KMS-11 (cell line): ENCODE data around the gene PLEKHA3.

Source experiments
- H2AFZ ChIP-seq: fragments of 200-600 bp; sonication (generic); 2 replicates; pipeline ENCODE4 v1.6.1; 2016; ENCODE audit warnings: antibody characterized with exemption, mixed run types, low read depth
- H3K27ac ChIP-seq: fragments of 200-600 bp; sonication (generic); 2 replicates; pipeline ENCODE4 v1.6.1; 2016; ENCODE audit warnings: mild to moderate bottlenecking, mixed run types
- H3K27me3 ChIP-seq: fragments of 200-600 bp; sonication (generic); 2 replicates; pipeline ENCODE4 v1.6.1; 2017; ENCODE audit warnings: mild to moderate bottlenecking, low read depth, mixed run types, moderate library complexity; ENCODE audit not compliant: insufficient read depth
- H3K36me3 ChIP-seq: fragments of 200-600 bp; sonication (generic); 2 replicates; pipeline ENCODE4 v1.6.1; 2017; ENCODE audit warnings: mild to moderate bottlenecking, mixed run types; ENCODE audit not compliant: insufficient read depth
- H3K4me1 ChIP-seq: fragments of 200-600 bp; sonication (generic); 2 replicates; pipeline ENCODE4 v1.6.1; 2016; ENCODE audit warnings: mild to moderate bottlenecking, low read depth, mixed run types; ENCODE audit not compliant: poor library complexity, severe bottlenecking
- H3K4me2 ChIP-seq: fragments of 200-600 bp; sonication (generic); 2 replicates; pipeline ENCODE4 v1.7.0; 2016; ENCODE audit warnings: mild to moderate bottlenecking, mixed run types
- H3K4me3 ChIP-seq: fragments of 200-600 bp; sonication (generic); IDR thresholded peaks from 2 replicates; pipeline ENCODE4 v1.6.1; 2017; ENCODE audit warnings: low read depth, low read length, mixed read lengths; ENCODE audit not compliant: insufficient read depth
- H3K79me2 ChIP-seq: fragments of 200-600 bp; sonication (generic); 2 replicates; pipeline ENCODE4 v1.6.1; 2016; ENCODE audit warnings: low read depth, mixed run types; ENCODE audit not compliant: insufficient read depth
- H3K9ac ChIP-seq: fragments of 200-600 bp; sonication (generic); 2 replicates; pipeline ENCODE4 v1.6.1; 2016; ENCODE audit warnings: mild to moderate bottlenecking, mixed run types
- H4K20me1 ChIP-seq: fragments of 200-600 bp; sonication (generic); 2 replicates; pipeline ENCODE4 v1.6.1; 2016; ENCODE audit warnings: mild to moderate bottlenecking, mixed run types; ENCODE audit not compliant: insufficient read depth
- TF ChIP-seq, protein P1 (sequence below): fragments of 200-600 bp; sonication (generic); conservative IDR thresholded peaks from 2 replicates; pipeline ENCODE4 v1.6.1; 2017; ENCODE audit warnings: low read depth, mild to moderate bottlenecking, antibody characterized with exemption, low read length, moderate library complexity, mixed read lengths

The PLEKHA3 gene

DNA sequence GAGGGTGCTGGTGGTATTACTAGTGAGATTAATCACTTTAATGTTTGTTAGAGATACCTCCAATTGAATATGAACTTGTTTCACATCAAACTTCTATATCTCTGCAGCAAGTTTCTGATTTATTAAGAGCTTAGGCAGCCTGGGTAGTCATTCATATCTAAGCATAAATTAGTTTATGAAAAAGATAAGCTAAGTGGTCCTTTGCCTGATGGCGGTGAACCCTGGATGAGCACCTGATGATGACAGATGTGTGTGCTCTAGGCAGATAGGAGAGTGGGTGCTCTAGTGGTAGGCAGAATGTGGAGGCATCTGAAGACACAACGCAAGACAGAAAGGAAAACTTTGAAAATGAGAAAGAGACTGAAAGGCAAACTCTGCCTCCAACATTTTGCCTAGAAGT lies 6.9 kb upstream of the PLEKHA3 start:
- H3K4me2 ChIP-seq = no peak overlapping the region

DNA sequence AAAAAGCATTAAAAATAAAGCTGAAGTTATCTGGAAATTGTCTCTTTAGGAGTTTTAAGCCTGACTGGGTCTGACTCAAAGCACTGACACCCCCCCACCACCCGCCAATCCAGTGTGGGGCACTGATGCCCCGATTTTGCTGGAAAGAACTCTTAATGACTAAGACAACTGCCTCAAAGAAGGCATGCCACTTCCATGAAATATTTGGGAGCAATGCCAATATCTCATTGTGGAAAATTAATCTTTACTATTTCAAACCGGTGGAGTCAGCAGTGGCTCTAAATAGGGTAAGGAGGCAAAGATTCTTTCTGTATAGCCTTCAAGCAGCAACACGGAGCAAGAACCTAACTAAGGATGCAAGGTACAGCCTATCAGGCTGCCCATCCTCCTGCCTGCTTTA lies 6.3 kb upstream of the PLEKHA3 start:
- no peaks in the 10 kb centered on the region for H3K36me3 ChIP-seq
- TF ChIP-seq, protein P1, sequence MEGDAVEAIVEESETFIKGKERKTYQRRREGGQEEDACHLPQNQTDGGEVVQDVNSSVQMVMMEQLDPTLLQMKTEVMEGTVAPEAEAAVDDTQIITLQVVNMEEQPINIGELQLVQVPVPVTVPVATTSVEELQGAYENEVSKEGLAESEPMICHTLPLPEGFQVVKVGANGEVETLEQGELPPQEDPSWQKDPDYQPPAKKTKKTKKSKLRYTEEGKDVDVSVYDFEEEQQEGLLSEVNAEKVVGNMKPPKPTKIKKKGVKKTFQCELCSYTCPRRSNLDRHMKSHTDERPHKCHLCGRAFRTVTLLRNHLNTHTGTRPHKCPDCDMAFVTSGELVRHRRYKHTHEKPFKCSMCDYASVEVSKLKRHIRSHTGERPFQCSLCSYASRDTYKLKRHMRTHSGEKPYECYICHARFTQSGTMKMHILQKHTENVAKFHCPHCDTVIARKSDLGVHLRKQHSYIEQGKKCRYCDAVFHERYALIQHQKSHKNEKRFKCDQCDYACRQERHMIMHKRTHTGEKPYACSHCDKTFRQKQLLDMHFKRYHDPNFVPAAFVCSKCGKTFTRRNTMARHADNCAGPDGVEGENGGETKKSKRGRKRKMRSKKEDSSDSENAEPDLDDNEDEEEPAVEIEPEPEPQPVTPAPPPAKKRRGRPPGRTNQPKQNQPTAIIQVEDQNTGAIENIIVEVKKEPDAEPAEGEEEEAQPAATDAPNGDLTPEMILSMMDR = no peak
- no peaks in the 10 kb centered on the region for H4K20me1 ChIP-seq
- H3K79me2 ChIP-seq = no peaks in the 10 kb centered on the region
- no peak overlapping the region for H3K4me2 ChIP-seq
- H3K4me1 ChIP-seq = peaks cover 10% of the 10 kb centered on the region
- H3K27me3 ChIP-seq = no peaks in the 10 kb centered on the region
- H3K4me3 ChIP-seq = no peak overlapping the region
- H2AFZ ChIP-seq = no peak overlapping the region
- no peak overlapping the region for H3K9ac ChIP-seq
- no peak overlapping the region for H3K27ac ChIP-seq

More for the DNA sequence above, 6.9 kb upstream of the PLEKHA3 start:
- H3K36me3 ChIP-seq = no peaks in the 10 kb centered on the region
- H3K4me1 ChIP-seq = peaks cover 10% of the 10 kb centered on the region
- H4K20me1 ChIP-seq = no peaks in the 10 kb centered on the region
- TF ChIP-seq, protein P1 = no peak
- H3K9ac ChIP-seq = no peak overlapping the region
- no peaks in the 10 kb centered on the region for H3K27me3 ChIP-seq
- no peaks in the 10 kb centered on the region for H3K79me2 ChIP-seq
- H3K27ac ChIP-seq = no peak overlapping the region
- H3K4me3 ChIP-seq = no peak overlapping the region
- H2AFZ ChIP-seq = no peak overlapping the region

DNA sequence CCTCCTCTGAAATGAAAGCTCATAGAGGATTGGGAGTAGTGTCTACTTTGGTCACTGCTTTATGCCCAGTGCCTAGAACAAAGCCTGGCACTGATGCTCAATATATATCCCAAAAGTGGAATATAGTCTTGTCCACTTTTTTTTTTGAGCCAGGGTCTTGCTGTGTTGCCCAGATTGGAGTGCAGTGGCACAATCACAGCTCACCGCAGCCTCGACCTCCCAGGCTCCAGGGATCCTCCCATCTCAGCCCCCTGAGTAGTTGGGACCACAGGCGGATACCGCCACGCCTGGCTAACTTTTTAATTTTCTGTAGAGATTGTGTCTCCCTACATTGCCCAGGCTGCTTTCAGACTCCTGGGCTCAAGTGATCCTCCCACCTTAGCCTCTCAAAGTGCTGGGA lies 5.7 kb upstream of the PLEKHA3 start:
- no peaks in the 10 kb centered on the region for H4K20me1 ChIP-seq
- TF ChIP-seq, protein P1 = no peak
- H3K79me2 ChIP-seq = no peaks in the 10 kb centered on the region
- no peak overlapping the region for H3K27ac ChIP-seq
- H3K4me3 ChIP-seq = no peak overlapping the region
- peaks cover 15% of the 10 kb centered on the region for H3K4me1 ChIP-seq
- no peak overlapping the region for H3K9ac ChIP-seq
- no peak overlapping the region for H3K4me2 ChIP-seq
- no peak overlapping the region for H2AFZ ChIP-seq
- H3K36me3 ChIP-seq = no peaks in the 10 kb centered on the region
- no peaks in the 10 kb centered on the region for H3K27me3 ChIP-seq

DNA sequence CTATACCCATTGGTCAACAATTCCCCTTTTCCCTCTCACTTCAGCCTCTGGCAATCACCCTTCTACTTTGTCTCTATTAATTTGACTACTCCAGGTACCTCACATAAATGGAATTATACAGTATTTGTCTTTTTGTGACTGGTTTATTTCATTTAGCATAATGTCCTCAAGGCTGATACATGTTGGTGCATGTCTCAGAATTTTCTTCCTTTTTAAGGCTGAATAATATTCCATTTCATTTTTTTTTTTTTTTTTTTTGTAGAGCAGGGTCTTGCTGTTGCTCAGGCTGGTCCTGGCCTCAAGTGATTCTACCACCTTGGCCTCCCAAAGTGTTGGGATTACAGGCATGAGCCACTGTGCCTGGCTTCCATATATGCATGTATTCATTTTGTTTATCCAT lies 3.8 kb upstream of the PLEKHA3 start:
- no peak overlapping the region for H3K4me3 ChIP-seq
- peaks cover 3% of the 10 kb centered on the region; the same call in 1 of the 2 replicates for H3K79me2 ChIP-seq
- no peak overlapping the region for H3K4me2 ChIP-seq

More for the DNA sequence above, 3.8 kb upstream of the PLEKHA3 start:
- Histone ChIP-seq H3K4me1 (peaks cover 25% of the 10 kb centered on the region), H3K36me3 (no peaks in the 10 kb centered on the region), H4K20me1 (no peaks in the 10 kb centered on the region), H3K27me3 (no peaks in the 10 kb centered on the region), H2AFZ (no peak overlapping the region), H3K27ac (no peak overlapping the region), H3K9ac (no peak overlapping the region)
- TF ChIP-seq, protein P1 = no peak
